Astrocyte of the hippocampus (primary cell): ENCODE results near the gene MKRN2OS.

Experiments
- DNase-seq: peaks from one replicate; pipeline ENCODE4 v3.0.0; 2011; ENCODE audit warnings: low read depth, low spot score

The MKRN2OS gene

GRCh38 chr3:12513694-12514446 is 31.4 kb downstream of the MKRN2OS start:
- DNase-seq: no peak

GRCh38 chr3:12512534-12513118 is 32.7 kb downstream of the MKRN2OS start:
- no peak for DNase-seq

- DNase-seq: no peak
These were observed 35.8 kb downstream of the MKRN2OS start for GRCh38 chr3:12509466-12509865.

GRCh38 chr3:12508291-12508700 is 37.0 kb downstream of the MKRN2OS start:
- DNase-seq: peak; percentile 90

GRCh38 chr3:12507591-12508281 is 37.6 kb downstream of the MKRN2OS start:
- DNase-seq: peak; percentile 76

- DNase-seq: no peak
These were observed 39.0 kb downstream of the MKRN2OS start for GRCh38 chr3:12506201-12506709.

GRCh38 chr3:12503126-12503957 is 42.0 kb downstream of the MKRN2OS start:
- no peak for DNase-seq

GRCh38 chr3:12501360-12502020 is 43.8 kb downstream of the MKRN2OS start:
- no peak for DNase-seq

GRCh38 chr3:12499474-12499873 is 45.8 kb downstream of the MKRN2OS start:
- no peak for DNase-seq

- DNase-seq: no peak
These were observed 48.9 kb downstream of the MKRN2OS start for GRCh38 chr3:12496453-12496761.

- no peak for DNase-seq
These were observed 49.4 kb downstream of the MKRN2OS start for GRCh38 chr3:12495749-12496452.

- DNase-seq: no peak
These were observed 54.8 kb downstream of the MKRN2OS start for GRCh38 chr3:12490547-12490946.

GRCh38 chr3:12489832-12490231 is 55.5 kb downstream of the MKRN2OS start:
- peak; percentile 67 for DNase-seq
